Ishikawa (cell line): ENCODE measurements around the gene TMEM100.
A peak's percentile ranks its signal among the peaks of the same experiment; 100 is the strongest.

Source experiments
- CEBPB ChIP-seq: IDR thresholded peaks from 2 replicates; pipeline ENCODE4 v1.6.1; 2012
- CREB1 ChIP-seq: IDR thresholded peaks from 2 replicates; pipeline ENCODE4 v1.6.1; 2012; ENCODE audit warnings: low read depth
- EGR1 ChIP-seq: IDR thresholded peaks from 2 replicates; pipeline ENCODE4 v1.6.1; 2012
- EP300 ChIP-seq: IDR thresholded peaks from 2 replicates; pipeline ENCODE4 v1.6.1; 2012; ENCODE audit warnings: borderline replicate concordance
- FOXM1 ChIP-seq: IDR thresholded peaks from 2 replicates; pipeline ENCODE4 v1.6.1; 2012; ENCODE audit warnings: low read depth, borderline replicate concordance
- NFIC ChIP-seq: IDR thresholded peaks from 2 replicates; pipeline ENCODE4 v1.6.1; 2012
- RAD21 ChIP-seq: IDR thresholded peaks from 2 replicates; pipeline ENCODE4 v1.6.1; 2012; ENCODE audit warnings: low read depth
- TAF1 ChIP-seq: IDR thresholded peaks from 2 replicates; pipeline ENCODE4 v1.6.1; 2012; ENCODE audit warnings: low read depth, mild to moderate bottlenecking
- TCF12 ChIP-seq: IDR thresholded peaks from 2 replicates; pipeline ENCODE4 v1.6.1; 2012; ENCODE audit warnings: low read depth
- TEAD4 ChIP-seq: IDR thresholded peaks from 2 replicates; pipeline ENCODE4 v1.6.1; 2012
- YY1 ChIP-seq: IDR thresholded peaks from 2 replicates; pipeline ENCODE4 v1.6.1; 2012; ENCODE audit warnings: low read depth
- ZBTB7A ChIP-seq: IDR thresholded peaks from 2 replicates; pipeline ENCODE4 v1.6.1; 2012; ENCODE audit warnings: low read depth
- TF ChIP-seq, protein P1 (sequence below): IDR thresholded peaks from 2 replicates; pipeline ENCODE4 v1.6.1; 2012; ENCODE audit warnings: low read depth, mild to moderate bottlenecking
- TF ChIP-seq, protein P2 (sequence below): IDR thresholded peaks from 2 replicates; pipeline ENCODE4 v1.6.1; 2012
- TF ChIP-seq, protein P3 (sequence below): IDR thresholded peaks from 2 replicates; pipeline ENCODE4 v1.6.1; 2012

Gene TMEM100

DNA sequence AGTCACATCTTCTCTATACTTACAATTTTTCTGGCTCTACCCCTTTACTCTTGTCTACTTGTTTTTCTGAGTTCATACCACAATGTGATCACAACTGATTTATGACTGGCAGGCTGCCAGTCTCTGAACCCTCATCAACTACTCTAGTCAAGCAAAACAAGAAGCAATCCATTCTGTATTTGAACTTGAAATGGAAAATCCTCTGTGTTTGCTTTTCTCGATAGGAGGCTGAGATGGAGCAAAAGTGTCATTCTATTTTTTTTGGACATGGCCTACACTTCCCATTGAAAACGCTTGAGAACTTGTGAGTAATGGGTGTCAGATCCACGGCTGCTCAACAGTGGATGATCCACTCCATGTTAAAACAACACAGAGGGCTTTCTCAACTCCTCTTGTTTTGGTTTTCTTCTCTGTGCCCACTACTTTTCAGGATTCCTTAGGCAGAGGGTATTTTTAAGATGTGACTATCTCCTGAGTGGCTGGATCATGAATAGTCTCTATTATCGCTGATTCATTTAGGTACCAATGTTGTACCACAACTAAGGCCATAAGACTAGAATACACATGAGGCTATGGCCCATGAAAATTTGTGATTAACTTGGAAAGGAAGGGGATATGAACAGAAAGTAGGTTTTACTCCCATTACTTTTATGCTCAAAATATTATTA lies 11.7 kb downstream of the TMEM100 start:
- no peak for TF ChIP-seq TAF1
- no peak for TF ChIP-seq FOXM1
- TF ChIP-seq RAD21 = no peak
- TF ChIP-seq, protein P1, sequence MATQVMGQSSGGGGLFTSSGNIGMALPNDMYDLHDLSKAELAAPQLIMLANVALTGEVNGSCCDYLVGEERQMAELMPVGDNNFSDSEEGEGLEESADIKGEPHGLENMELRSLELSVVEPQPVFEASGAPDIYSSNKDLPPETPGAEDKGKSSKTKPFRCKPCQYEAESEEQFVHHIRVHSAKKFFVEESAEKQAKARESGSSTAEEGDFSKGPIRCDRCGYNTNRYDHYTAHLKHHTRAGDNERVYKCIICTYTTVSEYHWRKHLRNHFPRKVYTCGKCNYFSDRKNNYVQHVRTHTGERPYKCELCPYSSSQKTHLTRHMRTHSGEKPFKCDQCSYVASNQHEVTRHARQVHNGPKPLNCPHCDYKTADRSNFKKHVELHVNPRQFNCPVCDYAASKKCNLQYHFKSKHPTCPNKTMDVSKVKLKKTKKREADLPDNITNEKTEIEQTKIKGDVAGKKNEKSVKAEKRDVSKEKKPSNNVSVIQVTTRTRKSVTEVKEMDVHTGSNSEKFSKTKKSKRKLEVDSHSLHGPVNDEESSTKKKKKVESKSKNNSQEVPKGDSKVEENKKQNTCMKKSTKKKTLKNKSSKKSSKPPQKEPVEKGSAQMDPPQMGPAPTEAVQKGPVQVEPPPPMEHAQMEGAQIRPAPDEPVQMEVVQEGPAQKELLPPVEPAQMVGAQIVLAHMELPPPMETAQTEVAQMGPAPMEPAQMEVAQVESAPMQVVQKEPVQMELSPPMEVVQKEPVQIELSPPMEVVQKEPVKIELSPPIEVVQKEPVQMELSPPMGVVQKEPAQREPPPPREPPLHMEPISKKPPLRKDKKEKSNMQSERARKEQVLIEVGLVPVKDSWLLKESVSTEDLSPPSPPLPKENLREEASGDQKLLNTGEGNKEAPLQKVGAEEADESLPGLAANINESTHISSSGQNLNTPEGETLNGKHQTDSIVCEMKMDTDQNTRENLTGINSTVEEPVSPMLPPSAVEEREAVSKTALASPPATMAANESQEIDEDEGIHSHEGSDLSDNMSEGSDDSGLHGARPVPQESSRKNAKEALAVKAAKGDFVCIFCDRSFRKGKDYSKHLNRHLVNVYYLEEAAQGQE = no peak
- TF ChIP-seq CEBPB = no peak
- TF ChIP-seq, protein P2, sequence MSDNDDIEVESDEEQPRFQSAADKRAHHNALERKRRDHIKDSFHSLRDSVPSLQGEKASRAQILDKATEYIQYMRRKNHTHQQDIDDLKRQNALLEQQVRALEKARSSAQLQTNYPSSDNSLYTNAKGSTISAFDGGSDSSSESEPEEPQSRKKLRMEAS = no peak
- TF ChIP-seq EP300 = peak; percentile 59; the same call in 1 of the 2 replicates
- peak; percentile 63 for TF ChIP-seq NFIC
- no peak for TF ChIP-seq ZBTB7A
- no peak for TF ChIP-seq TEAD4
- TF ChIP-seq TCF12 = 0 out of 2 replicates have a peak, but pooled peaks have one; percentile 42

DNA sequence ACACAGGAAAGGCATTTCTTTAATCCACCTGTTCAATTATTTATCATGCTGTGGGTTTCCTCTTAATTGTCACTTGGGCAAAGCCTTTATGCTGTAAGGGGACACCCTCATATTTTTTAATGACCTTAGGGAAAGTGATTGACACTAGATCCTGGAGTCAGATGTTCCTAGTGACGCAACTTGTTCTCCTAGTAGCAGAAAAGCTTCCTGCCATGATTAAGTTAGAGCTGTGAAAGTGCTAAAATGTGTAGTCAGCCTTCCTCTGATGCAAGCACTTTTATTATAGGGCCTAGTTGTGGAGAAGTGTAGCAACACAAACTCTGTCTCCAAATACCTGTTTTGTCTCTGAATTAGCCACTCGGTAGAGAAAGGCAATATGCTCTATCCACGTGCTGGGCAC lies 12.3 kb downstream of the TMEM100 start:
- TF ChIP-seq FOXM1 = no peak
- TF ChIP-seq, protein P2 = no peak
- TF ChIP-seq, protein P1 = no peak
- no peak for TF ChIP-seq CREB1
- no peak for TF ChIP-seq YY1
- TF ChIP-seq, protein P3, sequence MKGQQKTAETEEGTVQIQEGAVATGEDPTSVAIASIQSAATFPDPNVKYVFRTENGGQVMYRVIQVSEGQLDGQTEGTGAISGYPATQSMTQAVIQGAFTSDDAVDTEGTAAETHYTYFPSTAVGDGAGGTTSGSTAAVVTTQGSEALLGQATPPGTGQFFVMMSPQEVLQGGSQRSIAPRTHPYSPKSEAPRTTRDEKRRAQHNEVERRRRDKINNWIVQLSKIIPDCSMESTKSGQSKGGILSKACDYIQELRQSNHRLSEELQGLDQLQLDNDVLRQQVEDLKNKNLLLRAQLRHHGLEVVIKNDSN = no peak
- no peak for TF ChIP-seq RAD21
- no peak for TF ChIP-seq EGR1
- TF ChIP-seq NFIC = no peak
- no peak for TF ChIP-seq EP300
- no peak for TF ChIP-seq CEBPB

DNA sequence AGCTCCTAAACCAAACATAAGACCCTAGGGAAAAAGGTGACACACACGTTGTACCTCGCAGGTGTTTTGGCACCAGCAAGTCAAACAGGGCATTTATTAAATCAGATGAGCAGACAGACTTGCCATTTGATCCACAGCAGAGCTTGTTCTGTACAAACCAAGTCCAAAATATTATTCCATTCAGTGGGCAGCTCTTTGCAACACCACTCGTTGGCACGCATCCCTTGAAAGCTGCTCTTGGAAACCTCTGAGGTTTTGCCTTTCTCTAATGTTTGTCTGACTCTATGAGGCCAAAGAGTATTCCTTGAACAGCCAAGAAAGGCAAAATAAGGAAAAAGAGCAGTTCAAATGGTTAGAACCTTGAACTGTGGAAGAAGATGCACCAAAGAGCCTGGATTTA lies 12.7 kb downstream of the TMEM100 start:
- TF ChIP-seq YY1 (no peak), EGR1 (no peak), CEBPB (no peak), TEAD4 (no peak), ZBTB7A (no peak), RAD21 (no peak), NFIC (no peak)
- TF ChIP-seq, protein P3 = no peak
- TF ChIP-seq, protein P1 = no peak
- TF ChIP-seq, protein P2 = no peak

DNA sequence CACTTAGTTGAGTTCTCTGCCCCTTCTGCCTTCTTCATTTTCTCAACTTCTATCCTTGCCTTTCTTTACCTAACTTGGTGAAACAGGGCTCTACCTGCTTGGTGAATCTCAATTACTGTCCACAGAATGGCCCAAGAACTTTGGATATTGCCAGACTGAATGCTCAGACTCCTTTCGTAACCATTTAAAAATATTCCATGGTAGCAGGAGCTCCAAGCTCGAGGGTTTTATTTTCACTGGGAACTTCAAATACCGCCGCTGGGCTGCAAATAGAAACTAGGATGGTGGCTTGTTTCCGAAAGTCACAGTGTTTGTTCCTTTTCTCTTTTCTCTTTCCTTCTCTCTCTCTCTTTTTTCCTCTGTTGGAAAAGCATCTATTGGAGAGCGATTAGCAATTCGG lies 13.2 kb downstream of the TMEM100 start:
- TF ChIP-seq, protein P3 = no peak
- TF ChIP-seq TCF12 (no peak), EGR1 (no peak), TEAD4 (no peak)
- TF ChIP-seq, protein P2 = no peak
